ENCODE measurements around the gene ST7L.

GRCh38 chr1:112509005-112509659 lies 109.8 kb downstream of the ST7L start:
- TF ChIP-seq EZH2 (IDR thresholded peaks at IDR 0.05; ENCODE audit: borderline replicate concordance) (peak; percentile 86), CTCF (IDR thresholded peaks at IDR 0.05; ENCODE audit: poor library complexity) (no peak)
